Dermis microvascular lymphatic vessel endothelial cell (primary cell): ENCODE results near the gene SLC6A11. TPM values are rescaled to one million over a fixed set of nuclear protein-coding genes. Genes with fewer than 3 reads are reported as not detected.

Experiments
- DNase-seq, 2 donors: peaks; one replicate each; pipeline versions ENCODE4 v3.0.0 to v3.0.0-alpha.2; 2010; ENCODE audit warnings: low read depth in 2 of 2
- total RNA-seq: library from RNA; depleted of rRNA; stranded (reverse); fragments of >200 nt; gene quantifications from 2 replicates; pipeline ENCODE4 v1.2.1, GENCODE V29; 2014

SLC6A11 gene
- total RNA-seq, 1 donor from 2014 or later = not detected

DNA sequence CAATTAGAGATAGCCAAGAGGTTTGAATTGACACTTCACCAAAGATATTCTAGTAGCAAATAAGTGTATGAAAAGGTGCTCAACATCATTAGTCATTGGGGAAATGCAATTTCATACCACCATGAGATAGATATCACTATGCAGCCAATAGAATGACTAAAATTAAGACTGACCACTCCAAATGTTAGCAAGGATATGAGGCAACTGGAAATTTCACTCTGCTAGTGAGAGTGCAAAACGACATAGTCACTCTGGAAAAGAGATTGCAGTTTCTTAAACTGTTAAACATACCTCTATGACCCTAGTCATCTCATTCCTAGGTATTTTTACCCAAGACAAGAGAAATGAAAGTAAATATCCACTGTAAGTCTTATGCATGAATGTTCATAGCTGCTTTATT, 27.6 kb upstream of the SLC6A11 start:
- DNase-seq = no peak

DNA sequence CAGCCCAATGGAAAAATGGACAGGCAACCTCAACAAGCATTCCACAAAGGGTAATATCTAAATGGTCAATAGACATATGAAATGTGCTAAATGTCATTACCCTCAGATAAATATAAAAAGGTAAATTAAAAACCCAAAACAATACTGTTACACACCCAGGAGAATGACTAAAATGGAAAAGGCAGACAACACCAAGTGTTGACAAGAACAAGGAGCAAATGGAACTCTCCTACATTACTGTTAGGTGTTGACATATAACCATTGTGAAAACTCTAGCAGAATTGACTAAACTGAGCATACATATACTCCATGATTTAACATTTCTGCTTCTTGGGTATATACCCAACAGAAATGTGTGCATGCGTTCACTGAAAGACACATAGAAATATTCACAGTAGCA, 25.3 kb upstream of the SLC6A11 start:
- DNase-seq = no peak

- DNase-seq = no peak
Observed at GRCh38 chr3:10792208-10792607, 23.8 kb upstream of the SLC6A11 start.

- DNase-seq = no peak
Observed at GRCh38 chr3:10798600-10799367, 17.2 kb upstream of the SLC6A11 start.

- no peak for DNase-seq
Observed at GRCh38 chr3:10804183-10804648, 11.8 kb upstream of the SLC6A11 start.

GRCh38 chr3:10806006-10806405, 10.0 kb upstream of the SLC6A11 start:
- no peak for DNase-seq

DNA sequence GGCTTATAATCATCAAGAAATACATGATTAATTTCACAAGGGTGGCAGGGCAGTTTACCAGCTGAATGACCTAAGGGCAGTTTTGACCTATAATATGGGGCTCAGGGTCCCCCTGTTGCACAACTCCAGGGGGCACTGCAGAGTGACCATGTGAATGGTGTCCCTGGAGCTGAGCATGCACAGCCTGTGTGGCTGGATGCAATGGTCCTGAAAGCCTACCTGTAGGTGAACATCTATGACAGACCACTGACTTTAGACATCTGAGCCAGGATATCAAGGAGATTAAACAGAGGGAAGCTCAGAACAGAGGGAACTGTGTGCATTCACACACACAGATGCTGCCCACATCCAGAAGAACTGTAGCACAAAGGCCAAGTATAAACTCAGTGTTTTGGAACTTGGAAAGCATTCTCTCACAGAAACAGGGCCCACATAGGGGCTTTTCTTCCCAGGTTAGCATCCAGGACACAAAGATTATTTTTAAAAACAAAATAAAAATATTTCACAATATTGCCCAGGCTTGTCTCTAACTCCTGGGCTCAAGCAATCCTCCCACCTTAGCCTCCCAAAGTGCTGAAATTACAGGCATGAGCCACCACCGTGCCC, 7.8 kb upstream of the SLC6A11 start:
- DNase-seq = no peak

- DNase-seq = no peak
Observed at GRCh38 chr3:10808974-10809373, 7.1 kb upstream of the SLC6A11 start.

- no peak for DNase-seq
Observed at GRCh38 chr3:10810376-10810775, 5.7 kb upstream of the SLC6A11 start.

DNA sequence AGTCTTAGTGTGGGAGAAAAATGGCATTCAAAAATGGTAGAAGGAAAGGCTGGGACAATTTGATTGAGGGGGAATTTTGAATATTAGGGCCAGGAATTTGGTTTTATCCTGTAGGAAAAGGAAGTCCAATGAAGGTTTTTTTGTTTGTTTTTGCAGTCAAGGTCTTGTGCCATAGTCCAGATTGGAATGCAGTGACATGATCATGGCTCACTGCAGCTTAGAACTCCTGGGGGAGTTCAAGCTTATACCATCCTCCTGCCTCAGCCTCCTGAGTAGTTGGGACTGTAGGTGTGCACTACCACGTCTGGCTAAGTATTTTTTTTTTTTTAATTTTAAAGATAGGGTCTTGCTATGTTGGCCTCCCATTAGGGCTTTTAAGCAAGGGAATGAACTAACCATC, 2.6 kb upstream of the SLC6A11 start:
- DNase-seq = no peak

GRCh38 chr3:10814623-10815022, 1.4 kb upstream of the SLC6A11 start:
- DNase-seq = no peak

GRCh38 chr3:10815487-10815886, 541 bp upstream of the SLC6A11 start:
- DNase-seq = no peak

DNA sequence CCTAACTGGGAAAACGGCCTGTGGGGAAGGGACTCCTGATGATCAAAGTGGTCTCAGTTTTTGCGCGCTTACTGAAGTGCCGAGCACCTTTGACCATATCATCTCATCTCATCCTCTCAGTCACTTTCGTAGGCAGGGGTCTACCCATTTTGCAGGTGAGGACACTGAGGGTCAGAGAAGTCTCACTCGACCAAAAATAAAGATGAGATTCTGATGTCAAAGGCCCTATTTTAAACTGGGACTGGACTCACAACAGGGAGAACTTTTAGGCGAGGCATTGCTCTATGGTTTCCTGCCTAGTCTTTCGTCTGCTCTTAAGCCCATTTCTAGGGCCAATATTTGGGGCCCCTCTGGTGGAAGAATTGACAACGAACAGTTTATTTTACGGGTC, 830 bp downstream of the SLC6A11 start:
- DNase-seq = no peak

DNA sequence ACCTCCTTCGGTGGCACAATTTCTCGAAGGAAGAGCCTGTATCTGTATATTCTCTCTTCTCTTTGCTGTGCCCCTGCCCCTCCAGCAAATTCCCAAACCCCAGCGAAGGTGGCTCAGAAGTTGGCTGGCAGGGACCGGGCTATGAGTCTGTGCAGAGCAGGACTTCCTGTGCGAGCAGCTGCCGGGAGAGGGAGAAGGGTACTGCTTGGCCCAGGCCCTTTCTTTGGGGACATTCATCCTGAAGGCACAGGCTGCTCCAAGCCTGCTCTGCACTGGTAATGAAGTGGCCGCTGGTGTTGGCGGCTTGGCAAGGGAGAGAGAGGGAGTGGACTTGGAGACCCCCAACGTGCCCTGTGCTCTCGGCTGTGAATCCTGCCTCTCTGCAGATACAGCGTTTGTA, 1.5 kb downstream of the SLC6A11 start:
- DNase-seq = no peak

DNA sequence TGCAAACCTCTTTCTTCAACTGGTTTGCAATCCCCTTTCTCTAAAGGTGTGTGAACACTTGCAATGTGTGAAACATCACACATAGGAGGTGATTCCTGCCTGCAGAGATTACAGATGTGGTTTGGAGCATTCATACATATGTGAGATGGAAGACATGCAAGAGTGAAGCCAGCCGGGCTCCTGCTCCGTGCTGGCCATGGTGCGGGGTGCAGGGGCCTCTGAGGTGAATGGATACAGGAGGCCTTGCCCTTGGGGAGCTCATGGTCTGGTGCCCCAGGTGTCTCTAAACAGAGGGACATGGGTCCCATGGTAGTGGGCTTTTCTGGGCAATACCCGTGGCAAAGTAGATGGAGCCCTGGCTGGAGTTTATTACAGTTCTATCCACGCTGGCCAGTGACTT, 6.0 kb downstream of the SLC6A11 start:
- DNase-seq = no peak

DNA sequence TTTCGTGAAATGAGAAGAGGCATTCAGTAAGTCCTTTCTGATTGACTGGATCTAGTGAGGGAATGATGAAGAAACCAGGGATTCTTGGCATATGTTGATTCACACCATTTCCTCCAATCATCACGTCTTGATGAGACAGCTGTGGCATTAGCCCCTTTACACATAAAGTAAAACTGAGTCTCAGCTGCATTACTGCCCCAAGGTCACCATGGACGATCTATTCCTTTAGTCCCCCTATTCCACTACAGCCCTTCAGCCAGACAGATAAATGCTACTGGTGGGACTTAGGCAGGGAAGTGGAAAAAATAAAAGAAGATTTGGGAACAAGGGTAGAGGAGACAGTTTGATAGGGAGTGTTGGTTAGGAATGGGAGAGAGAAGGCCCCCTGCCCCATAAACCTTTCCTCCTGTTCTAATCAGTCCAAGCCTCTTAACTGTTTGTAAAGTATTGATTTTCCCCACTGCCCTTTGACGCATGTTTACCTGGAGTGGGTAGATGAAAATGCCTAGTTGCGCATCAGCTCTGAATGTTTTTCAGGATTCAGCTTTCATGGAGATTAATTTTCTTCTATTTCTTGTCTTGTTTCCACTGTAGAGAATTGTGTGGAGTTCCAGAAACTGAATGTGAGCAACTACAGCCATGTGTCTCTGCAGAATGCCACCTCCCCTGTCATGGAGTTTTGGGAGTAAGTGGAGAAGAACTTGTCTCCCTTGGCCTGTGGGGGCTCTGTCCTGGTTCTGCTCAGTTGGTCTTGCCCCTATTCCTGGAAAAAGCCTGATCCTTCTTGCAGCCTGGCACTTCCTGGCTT, 6.9 kb downstream of the SLC6A11 start:
- no peak for DNase-seq

GRCh38 chr3:10823516-10823818, 7.4 kb downstream of the SLC6A11 start:
- no peak for DNase-seq

GRCh38 chr3:10824468-10824867, 8.4 kb downstream of the SLC6A11 start:
- DNase-seq = no peak

GRCh38 chr3:10833855-10834414, 17.9 kb downstream of the SLC6A11 start:
- no peak for DNase-seq

GRCh38 chr3:10834951-10835350, 18.9 kb downstream of the SLC6A11 start:
- DNase-seq = no peak

DNA sequence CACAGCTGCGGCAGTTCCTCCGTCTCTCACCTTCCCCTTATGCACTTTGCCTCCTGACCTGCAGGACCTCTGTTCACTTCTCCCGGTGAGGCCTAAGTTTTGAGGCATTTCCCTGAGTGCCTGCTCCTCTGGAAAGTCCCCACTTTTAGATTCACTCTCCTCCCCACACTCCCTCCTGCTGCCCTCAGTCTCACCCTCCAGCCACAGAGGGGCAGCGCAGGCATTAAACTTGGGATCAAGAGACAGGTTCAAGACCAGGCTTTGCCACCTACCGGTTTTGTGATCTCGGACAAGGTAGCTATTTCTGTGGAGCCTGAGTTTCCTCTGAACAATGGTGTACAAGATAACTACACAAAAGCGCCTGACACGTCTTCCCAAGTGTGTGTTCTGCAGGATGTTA, 19.4 kb downstream of the SLC6A11 start:
- DNase-seq = no peak

DNA sequence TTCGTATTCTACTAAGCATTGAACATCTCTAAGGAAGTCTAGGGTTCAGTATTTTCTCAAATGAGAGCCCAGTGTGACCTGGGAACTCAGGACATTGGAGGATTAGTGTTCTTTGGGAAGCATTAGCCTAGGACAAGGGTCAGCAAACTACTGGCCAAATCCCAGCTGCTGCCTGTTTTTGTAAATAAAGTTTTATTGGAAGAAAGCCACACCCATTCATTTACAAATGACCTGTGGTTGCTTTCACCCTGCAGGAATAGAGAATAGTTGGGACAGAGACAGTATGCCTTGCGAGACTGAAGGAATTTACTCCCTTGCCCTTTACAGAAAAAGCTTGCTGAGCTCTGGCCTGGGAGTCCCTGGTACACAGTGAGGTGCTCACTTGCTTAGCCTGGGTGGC, 20.6 kb downstream of the SLC6A11 start:
- DNase-seq = no peak
